ENCODE results near the gene KLHDC8B. TPM values are rescaled to one million over a fixed set of nuclear protein-coding genes. Genes with fewer than 3 reads are reported as not detected.

KLHDC8B gene
- total and polyA plus RNA-seq, 9 of the 15 experiments (the other 6 are each of a cell fraction or from before 2014, with no cell fraction given) = 6.9 to 34.8 (median 25.2) TPM

DNA sequence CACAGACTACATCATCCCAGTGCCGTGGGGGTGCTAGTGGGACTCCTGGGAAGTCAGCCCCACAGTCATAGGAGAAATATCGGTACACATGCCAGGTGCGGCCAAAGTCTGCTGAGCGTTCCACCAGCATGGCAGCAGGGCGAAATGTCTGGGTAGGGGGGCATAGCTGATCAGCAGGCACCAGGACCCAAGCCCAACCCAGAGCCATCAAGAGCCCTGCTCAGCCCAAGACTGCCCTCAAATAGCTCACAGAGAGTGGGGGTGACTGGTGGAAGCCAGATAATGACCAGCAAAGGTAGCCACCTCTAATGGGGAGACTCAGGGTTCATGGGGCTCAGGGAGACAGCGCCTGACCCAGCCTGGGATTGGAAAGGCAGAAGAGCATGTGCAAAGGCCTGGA, 39.8 kb upstream of the KLHDC8B start (continued):
- TF ChIP-seq ZNF197 (CRISPR knock-in tag; IDR thresholded peaks at IDR 0.05; ENCODE audit: low read depth) (no peak), ZEB2 (IDR thresholded peaks at IDR 0.05) (no peak), L3MBTL2 (IDR thresholded peaks at IDR 0.05) (no peak)
- TF ChIP-seq, protein P1, sequence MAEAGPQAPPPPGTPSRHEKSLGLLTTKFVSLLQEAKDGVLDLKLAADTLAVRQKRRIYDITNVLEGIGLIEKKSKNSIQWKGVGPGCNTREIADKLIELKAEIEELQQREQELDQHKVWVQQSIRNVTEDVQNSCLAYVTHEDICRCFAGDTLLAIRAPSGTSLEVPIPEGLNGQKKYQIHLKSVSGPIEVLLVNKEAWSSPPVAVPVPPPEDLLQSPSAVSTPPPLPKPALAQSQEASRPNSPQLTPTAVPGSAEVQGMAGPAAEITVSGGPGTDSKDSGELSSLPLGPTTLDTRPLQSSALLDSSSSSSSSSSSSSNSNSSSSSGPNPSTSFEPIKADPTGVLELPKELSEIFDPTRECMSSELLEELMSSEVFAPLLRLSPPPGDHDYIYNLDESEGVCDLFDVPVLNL (CRISPR knock-in tag; IDR thresholded peaks at IDR 0.05; ENCODE audit: low read depth) = no peak

DNA sequence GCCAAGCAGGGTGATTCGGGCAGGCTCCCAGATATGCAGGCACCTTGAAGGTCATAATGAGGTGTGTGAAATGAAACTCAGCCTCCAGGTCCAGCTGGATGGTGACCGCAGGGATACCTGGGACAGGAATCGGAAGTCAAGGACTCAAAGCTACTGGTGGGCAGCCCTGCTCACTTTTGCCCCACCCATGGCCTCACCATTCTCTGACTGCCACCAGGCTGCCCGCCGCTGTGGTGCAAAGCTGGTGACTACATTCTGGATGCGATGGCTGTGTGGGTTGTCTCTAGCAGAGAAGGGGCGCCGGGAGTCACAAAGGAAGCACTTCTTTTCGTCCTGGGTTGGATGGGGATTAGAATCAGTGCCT, 39.3 kb upstream of the KLHDC8B start:
- WGBS (ENCODE audit: insufficient coverage, low coverage, missing lambda C conversion rate) = 83% methylated on average over 4 of the region's 9 CpGs
- DNase-seq (ENCODE audit: extremely low read depth in 1 of 4, low spot score in 3 of 4) = no peak
- in situ Hi-C loops (cut with MboI) = no loop called here
- peaks cover 2 to 32% of the 10 kb centered on the region in 2 experiments; a peak in 4 of 5 replicates for H3K4me1 ChIP-seq (replicated peaks in 1 of 2; ENCODE audit: control insufficient read depth in 2 of 2, insufficient read depth in 2 of 2, low read length in 2 of 2)
- H3K9ac ChIP-seq (ENCODE audit: insufficient read depth in 1 of 2, low read depth in 2 of 2, low read length in 2 of 2) = peak overlapping the region in 1 of 2 experiments; percentile 89; a peak in 2 of 4 replicates
- no peak overlapping the region for H3K27ac ChIP-seq (ENCODE audit: extremely low read depth, low read depth, low read length)
- H3K4me3 ChIP-seq = no peak overlapping the region
- no peak overlapping the region for H2AFZ ChIP-seq (ENCODE audit: low read depth, low read length)
- CTCF ChIA-PET (ENCODE audit: low intra/inter-chr PET ratio) = no interaction called here
- no peaks in the 10 kb centered on the region; the same call in 2 of the 3 replicates for H3K79me2 ChIP-seq (ENCODE audit: control insufficient read depth, insufficient read depth, low read length)
- H3K9me1 ChIP-seq (ENCODE audit: control insufficient read depth, insufficient read depth, low read length) = no peaks in the 10 kb centered on the region
- intact Hi-C loops (cut with micrococcal nuclease) = no loop called here
- no peaks in the 10 kb centered on the region for H3K36me3 ChIP-seq (ENCODE audit: control insufficient read depth, insufficient read depth, low read length)
- peak overlapping the region; percentile 86; the same call in 1 of the 2 replicates for H3K4me2 ChIP-seq (ENCODE audit: insufficient read depth, low read length)
- no peaks in the 10 kb centered on the region for H3K9me3 ChIP-seq (replicated peaks; ENCODE audit: control insufficient read depth, insufficient read depth, low read depth, low read length)
- BruUV-seq (replicated peaks) = no TSS peak
- POLR2A ChIA-PET = interaction anchor here (0.6 to 2.4 kb wide), 5 partner anchors 9 to 145 kb away, joined by 3 to 8 read pairs (median 3); partner anchors contain the start of genes USP19 and WDR6
- TF ChIP-seq, protein P2, sequence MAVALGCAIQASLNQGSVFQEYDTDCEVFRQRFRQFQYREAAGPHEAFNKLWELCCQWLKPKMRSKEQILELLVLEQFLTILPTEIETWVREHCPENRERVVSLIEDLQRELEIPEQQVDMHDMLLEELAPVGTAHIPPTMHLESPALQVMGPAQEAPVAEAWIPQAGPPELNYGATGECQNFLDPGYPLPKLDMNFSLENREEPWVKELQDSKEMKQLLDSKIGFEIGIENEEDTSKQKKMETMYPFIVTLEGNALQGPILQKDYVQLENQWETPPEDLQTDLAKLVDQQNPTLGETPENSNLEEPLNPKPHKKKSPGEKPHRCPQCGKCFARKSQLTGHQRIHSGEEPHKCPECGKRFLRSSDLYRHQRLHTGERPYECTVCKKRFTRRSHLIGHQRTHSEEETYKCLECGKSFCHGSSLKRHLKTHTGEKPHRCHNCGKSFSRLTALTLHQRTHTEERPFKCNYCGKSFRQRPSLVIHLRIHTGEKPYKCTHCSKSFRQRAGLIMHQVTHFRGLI (CRISPR knock-in tag; IDR thresholded peaks at IDR 0.05) = no peak
- no peak for TF ChIP-seq BMI1 (IDR thresholded peaks at IDR 0.05; ENCODE audit: low read length)
- TF ChIP-seq, protein P3, sequence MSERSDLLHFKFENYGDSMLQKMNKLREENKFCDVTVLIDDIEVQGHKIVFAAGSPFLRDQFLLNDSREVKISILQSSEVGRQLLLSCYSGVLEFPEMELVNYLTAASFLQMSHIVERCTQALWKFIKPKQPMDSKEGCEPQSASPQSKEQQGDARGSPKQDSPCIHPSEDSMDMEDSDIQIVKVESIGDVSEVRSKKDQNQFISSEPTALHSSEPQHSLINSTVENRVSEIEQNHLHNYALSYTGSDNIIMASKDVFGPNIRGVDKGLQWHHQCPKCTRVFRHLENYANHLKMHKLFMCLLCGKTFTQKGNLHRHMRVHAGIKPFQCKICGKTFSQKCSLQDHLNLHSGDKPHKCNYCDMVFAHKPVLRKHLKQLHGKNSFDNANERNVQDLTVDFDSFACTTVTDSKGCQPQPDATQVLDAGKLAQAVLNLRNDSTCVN (CRISPR knock-in tag; IDR thresholded peaks at IDR 0.05) = no peak
- TF ChIP-seq ZNF766 (CRISPR knock-in tag; conservative IDR thresholded peaks at IDR 0.05) = no peak
- TF ChIP-seq STAG1 (CRISPR knock-in tag; IDR thresholded peaks at IDR 0.05; ENCODE audit: borderline replicate concordance) = no peak
- TF ChIP-seq SMARCC2 (IDR thresholded peaks at IDR 0.05; ENCODE audit: low read depth) = no peak
- no peak for TF ChIP-seq HNRNPK (IDR thresholded peaks at IDR 0.05; ENCODE audit: low read depth, low read length, poor library complexity, severe bottlenecking)
- TF ChIP-seq POLR2AphosphoS5 (IDR thresholded peaks at IDR 0.05; ENCODE audit: control insufficient read depth, insufficient read depth, low read depth, low read length) = no peak
- TF ChIP-seq CTBP1 (IDR thresholded peaks at IDR 0.05; ENCODE audit: borderline replicate concordance) = no peak
- no peaks in the 10 kb centered on the region for H3K27me3 ChIP-seq (ENCODE audit: control insufficient read depth in 2 of 2, insufficient read depth in 2 of 2, low read length in 2 of 2)
- no peak for ATAC-seq
- H4K20me1 ChIP-seq (replicated peaks; ENCODE audit: control insufficient read depth, insufficient read depth, low read length) = no peaks in the 10 kb centered on the region
- FAIRE-seq = no peak

All from K562 (cell line).